Measurements from ENCODE around the gene TMEM134.

TMEM134 gene

GRCh38 chr11:67422891-67423290 is 46.2 kb downstream of the TMEM134 start:
- no peak for DNase-seq (ENCODE audit: low read depth)

- no peak for DNase-seq (ENCODE audit: low read depth)
Measured at GRCh38 chr11:67421430-67422031, 47.5 kb downstream of the TMEM134 start.

GRCh38 chr11:67420646-67421429 is 48.2 kb downstream of the TMEM134 start:
- DNase-seq (ENCODE audit: low read depth): peak; percentile 91

- DNase-seq (ENCODE audit: low read depth): no peak
Measured at GRCh38 chr11:67420147-67420645, 48.9 kb downstream of the TMEM134 start.

- DNase-seq (ENCODE audit: low read depth): no peak
Measured at GRCh38 chr11:67419325-67420049, 49.6 kb downstream of the TMEM134 start.

- DNase-seq (ENCODE audit: low read depth): no peak
Measured at GRCh38 chr11:67418476-67419281, 50.4 kb downstream of the TMEM134 start.

- no peak for DNase-seq (ENCODE audit: low read depth)
Measured at GRCh38 chr11:67417425-67417824, 51.6 kb downstream of the TMEM134 start.

- DNase-seq (ENCODE audit: low read depth): no peak
Measured at GRCh38 chr11:67416416-67417335, 52.4 kb downstream of the TMEM134 start.

GRCh38 chr11:67415501-67416304 is 53.3 kb downstream of the TMEM134 start, which contains the start of gene CARNS1:
Gene CARNS1 (plus strand): TSS chr11:67415678. CDS start chr11:67416200, 522 bp downstream.
- no peak for DNase-seq (ENCODE audit: low read depth)

GRCh38 chr11:67413266-67413849 is 55.7 kb downstream of the TMEM134 start:
- DNase-seq (ENCODE audit: low read depth): no peak

GRCh38 chr11:67412495-67413179 is 56.4 kb downstream of the TMEM134 start:
- DNase-seq (ENCODE audit: low read depth): no peak

GRCh38 chr11:67411785-67412152 is 57.3 kb downstream of the TMEM134 start:
- DNase-seq (ENCODE audit: low read depth): no peak
